ENCODE results near the gene RPL7A.
"Not testable (repeated sequence)": the region's sequence is repeated elsewhere in the genome, so short reads cannot be mapped to it uniquely, and the experiment has no call there.

The RPL7A gene

DNA sequence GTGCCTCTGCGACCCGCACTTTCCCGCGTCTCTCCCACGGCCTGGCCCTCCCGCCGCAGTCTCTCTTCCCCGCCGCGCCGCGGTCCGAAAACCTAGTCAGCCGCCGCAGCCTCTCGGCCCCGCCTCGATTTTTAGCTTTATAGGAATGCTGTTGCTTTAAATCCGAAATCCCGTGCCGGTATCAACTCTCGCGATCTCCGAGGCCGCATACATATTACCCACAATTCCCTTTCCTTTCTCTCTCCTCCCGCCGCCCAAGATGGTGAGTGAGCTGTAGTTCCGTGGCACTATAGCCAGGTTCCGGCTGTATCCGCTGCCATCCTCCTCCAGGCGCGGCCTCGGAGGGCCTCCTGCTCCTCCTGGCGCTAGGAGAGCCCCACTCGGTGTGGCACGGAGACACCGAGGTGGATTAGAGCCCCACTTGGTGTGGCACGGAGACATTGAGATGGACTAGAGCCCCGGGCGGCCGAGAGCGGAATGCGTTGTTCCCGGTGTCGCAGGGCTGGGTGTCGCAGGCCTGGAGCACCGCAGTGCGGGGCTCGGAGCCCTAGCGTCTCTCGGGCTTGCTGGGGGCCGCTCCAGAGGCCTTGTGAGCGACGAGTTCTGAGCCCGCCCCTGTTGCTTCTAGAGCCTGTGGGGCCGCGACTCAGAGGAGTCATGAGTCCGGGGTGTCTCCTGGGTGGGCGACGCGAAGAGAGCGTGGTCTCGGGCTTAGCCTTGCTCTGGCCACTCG lies at the start of gene RPL7A, which contains the start of gene MED22:
Gene RPL7A, plus strand, starts transcription at position 234 of the 733 bp plus-strand sequence. Its CDS starts 26 bp downstream, at position 260.
Gene MED22, minus strand, starts transcription at position 147 of the 733 bp plus-strand sequence. CDS start 1,469 bp downstream, outside the sequence.
- DNase-seq, result peak; percentile 85 to 92 (median 90)

DNA sequence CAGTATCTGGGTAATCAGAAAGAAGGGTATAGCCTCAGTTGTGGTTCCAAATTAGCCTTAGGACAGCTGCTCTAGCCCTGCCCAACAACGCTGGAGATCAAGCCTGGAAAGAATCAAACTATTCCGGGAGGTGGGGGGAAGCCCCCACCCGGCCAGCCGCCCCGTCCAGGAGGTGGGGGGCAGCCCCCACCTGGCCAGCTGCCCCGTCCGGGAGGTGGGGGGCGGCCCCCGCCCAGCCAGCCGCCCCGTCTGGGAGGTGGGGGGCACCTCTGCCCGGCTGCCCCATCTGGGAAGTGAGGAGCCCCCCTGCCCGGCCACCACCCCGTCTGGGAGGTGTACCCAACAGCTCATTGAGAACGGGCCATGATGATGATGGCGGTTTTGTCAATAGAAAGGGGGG lies 48.0 kb upstream of the RPL7A start:
- DNase-seq, result not testable (repeated sequence)

DNA sequence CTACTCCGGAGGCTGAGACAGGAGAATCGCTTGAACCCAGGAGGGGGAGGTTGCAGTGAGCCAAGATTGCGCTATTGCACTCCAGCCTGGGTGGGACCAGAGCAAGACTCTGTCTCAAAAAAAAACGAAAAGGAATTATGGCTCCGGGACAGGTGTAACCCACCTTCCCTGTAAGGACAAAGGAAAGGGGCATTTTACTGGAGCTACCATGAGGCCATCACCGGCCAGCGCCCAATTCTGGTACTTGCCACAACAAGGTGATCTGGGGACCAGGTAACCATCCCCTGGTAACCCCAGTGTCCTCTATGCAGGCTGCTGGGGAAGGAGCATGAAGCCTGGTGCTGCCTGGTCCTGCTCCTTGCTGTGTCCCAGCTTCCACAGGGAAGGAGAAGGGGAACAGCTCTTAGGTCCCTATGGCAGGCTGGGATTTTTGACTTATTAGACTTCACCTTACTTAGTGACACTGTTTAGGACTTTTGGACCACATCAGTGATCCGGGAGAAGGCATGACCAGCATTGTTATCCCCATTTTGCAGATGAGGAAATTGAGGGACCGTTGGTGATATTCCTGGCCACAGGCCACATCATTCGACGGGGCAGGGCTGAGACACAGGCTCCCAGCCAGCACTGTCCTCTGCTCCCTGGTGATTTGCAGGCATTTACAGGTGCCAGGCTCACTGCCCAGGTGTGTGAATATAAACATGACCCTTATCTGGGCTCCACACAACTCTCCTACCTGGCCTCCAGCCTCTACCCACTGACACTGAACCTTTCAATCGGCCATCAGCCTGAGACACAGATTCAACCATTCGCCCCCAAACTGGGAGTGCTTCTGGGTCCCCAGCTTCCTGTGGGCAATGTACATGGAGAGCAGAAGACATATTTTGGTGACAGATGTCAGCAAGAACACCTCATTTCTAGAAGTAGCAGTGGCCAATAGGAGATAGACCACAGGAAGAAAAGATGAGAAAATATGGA lies 46.5 kb upstream of the RPL7A start:
- no peak for DNase-seq

- DNase-seq, result no peak
These were observed 44.5 kb upstream of the RPL7A start for GRCh38 chr9:133303266-133304157.

DNA sequence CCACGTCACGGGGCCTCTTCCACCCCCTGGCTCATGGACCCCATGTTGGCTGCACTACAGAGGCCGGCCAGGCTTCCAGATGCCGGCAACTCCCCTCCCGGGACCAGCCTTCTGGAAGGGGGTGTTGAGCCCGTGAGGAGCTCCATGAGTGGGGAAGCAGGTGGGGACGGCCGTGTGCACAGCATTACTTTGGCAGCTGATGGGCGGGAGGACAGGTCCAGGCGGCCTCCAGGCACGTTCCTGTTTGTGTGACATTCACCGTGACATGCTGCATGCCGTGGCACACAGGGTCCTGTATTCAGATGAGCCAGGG lies 43.9 kb upstream of the RPL7A start:
- DNase-seq, result no peak

- no peak for DNase-seq
These were observed 43.3 kb upstream of the RPL7A start for GRCh38 chr9:133304477-133305377.

GRCh38 chr9:133305731-133306130 lies 42.3 kb upstream of the RPL7A start:
- no peak for DNase-seq

DNA sequence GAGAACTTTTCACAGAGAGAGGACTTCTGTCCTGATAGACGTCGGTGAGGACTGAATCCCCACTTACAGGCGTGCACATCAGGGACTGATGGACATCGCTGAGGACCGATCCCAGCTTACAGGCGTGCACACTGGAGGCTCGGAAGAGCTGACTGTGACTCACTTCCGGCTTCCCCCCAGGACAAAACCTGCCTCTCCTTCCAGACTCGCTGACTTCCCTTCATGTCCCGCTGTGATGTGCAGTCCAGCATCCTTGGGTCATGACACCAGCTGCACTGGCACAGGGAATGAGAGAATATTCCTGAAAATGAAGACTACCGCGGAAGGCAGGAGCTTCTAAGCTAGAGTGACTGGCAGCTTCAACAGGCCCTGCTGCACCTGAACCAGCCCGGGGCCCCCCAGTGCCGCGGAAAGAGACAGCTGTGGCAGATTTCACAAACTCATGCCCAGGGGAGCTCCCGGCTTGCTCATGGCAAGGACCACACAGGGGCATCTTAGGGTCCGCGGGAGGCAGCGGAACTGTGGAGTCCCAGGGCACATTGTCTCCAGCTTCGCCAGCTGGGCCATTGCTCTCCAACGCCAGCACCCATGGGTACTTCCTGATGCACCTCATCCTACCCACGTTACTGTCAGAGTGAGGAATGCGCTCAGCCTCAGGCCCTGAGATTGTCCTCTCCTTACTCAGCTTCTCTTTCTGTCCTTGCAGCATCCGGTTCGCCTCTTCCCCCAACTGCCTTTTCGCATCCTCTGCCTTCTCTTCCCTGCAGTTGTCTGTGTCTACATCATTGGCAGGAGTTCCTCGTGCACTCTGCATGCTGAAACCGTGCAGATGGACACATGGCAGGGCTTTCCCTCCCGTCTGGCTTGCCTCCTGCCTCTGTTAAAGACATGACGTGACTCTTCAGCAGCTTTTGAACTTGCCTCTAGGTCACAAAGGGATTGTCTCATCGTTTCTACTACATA lies 41.5 kb upstream of the RPL7A start:
- DNase-seq, result no peak

- no peak for DNase-seq
These were observed 40.7 kb upstream of the RPL7A start for GRCh38 chr9:133307301-133307700.

DNA sequence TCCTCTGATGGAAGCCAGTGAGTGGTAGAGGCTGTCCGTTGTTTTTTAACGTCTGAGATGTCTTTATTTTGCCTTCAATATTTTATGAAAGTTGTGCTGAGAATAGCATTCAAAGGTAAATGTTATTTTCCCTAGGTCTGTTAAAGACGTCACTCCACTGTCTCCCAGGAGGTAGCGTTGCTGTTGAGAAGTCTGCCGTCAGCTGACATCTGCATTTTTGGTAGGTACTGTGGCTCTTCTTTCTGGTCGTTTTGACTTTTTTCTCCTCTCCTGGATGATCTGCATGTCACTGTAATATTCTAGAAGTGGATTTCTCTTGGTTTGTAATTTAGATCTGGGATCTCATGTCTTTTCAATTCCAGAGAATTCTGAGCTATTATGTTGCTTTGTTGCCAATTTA lies 38.4 kb upstream of the RPL7A start:
- no peak for DNase-seq

GRCh38 chr9:133315997-133316396 lies 32.0 kb upstream of the RPL7A start:
- DNase-seq, result no peak

DNA sequence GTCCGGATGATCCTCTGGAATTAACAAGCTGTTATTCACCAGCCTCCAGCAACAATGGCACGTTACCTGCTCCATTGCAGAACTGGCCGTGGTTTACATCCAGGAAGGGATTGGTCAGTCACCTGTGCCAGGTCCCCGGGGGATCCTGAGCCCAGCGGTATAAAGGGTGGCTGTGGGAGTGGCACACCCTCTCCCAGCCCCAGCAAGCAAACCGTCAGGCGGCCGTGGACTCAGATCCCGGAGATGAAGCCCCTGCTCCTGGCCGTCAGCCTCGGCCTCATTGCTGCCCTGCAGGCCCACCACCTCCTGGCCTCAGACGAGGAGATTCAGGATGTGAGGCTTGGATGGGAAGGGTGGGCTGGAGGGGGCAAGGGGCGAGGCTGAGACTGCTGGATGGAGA lies 30.5 kb upstream of the RPL7A start:
- not testable (repeated sequence) for DNase-seq

DNA sequence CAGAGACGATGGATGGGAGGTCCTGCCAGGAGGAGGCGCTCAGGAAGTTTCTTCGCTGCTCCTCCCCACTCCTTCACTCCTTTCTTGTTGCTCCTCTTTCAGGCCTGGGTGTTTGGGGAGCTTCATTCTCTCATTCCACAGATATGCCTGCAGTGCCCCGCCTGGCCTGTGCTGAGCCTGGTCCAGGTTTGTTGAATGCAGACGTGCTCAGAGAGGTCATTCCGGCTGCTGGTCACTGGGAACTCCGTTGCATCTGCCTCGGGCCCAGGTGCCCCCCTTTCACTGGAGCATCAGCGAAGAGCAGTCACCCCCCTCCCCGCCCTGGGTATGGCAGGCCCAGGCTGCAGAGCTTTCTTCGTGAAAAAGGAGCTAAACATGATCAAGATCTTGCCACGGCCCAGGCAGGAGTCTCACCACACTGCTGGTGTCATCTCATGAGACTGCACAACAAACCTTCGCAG lies 27.6 kb upstream of the RPL7A start:
- no peak for DNase-seq

- no peak for DNase-seq
These were observed 26.5 kb upstream of the RPL7A start for GRCh38 chr9:133321411-133321935.

DNA sequence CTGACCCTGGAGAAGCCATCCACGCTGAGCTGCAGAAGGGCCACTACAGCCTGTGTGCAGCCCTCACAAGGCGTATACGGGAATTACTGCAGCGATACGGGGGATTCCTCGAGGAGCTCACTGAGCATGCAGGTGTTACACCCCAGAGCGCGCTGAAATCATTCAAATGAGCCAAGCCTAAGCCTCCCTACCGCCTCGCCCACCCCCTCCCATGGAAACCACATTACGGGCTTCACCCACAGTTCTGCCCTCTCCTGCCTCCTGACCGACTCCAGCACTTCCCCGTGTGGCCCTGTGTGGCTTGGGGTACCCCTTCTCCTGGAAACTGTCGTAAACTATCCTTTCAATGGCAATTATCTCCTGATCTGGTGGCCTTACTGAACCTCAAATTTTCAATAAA lies 25.3 kb upstream of the RPL7A start:
- DNase-seq, result no peak

- DNase-seq, result no peak
These were observed 24.8 kb upstream of the RPL7A start for GRCh38 chr9:133323211-133323610.

DNA sequence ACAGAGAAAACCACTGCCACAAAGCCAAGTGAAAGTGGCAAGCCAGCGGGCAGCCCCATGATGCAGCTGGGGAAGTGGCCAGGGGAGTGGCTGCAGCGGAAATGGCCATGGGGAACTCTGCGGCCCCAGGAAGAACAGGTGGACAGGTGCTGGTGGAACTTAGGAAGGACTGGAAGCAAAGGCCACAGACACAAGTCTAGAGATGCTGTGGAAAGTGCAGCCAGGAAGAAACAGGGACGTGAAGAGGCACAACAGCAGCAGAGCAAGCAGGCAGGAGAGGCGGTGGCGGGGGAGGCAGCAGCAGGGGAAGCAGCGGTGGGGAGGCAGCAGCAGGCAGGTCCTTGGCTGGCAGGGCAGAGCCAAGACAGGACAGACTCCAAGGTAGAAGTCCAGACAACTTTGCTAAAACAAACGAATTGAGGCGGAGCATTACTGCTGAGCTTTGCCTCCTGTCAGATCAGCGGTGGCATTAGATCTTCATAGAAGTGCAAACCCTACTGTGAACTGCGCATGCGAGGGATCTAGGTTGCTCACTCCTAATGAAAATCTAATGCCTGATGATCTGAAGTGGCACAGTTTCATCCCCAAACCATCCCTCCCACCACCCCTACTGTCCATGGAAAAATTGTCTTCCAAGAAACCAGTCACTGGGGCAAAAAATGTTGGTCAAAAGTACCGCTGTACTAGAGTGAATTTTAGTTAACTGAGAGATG lies 23.9 kb upstream of the RPL7A start:
- no peak for DNase-seq

- DNase-seq, result not testable (repeated sequence)
These were observed 21.0 kb upstream of the RPL7A start for GRCh38 chr9:133327021-133327420.

DNA sequence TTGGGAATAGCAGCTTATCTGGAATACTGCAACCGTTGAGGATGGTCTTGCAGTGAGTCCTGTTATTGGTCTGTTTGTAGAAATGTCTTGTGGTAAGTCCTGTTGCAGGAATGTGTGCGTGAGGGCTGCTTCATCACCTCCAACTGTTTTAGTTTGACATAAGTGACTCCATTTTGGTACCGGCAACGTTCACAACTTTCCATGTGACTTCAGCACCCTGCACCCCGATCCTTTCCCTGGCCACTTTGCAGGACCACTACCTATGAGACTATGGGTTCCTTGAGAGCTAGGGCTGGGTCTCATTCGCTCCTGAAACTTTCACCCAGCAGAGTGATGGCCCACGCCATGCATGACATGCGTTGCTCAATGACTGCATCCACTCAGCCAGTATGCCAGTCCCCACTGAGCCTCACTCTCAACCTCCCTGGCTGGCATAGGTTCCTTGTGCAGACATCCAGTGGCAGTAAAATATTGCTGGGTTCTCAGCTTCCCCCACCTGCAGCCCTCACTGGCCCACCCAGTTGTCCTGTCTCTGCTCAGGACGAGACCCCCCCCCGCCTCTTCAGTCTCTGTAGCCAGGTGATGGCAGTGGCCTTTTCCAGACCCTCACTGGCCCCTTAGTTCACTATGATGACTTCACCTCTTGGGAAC lies 20.1 kb upstream of the RPL7A start:
- DNase-seq, result no peak
